Keratinocyte (primary cell): ENCODE results near the gene ADNP2.

Source experiments
- EZH2 ChIP-seq: IDR thresholded peaks from one replicate; pipeline ENCODE4 v1.6.1; 2012; ENCODE audit warnings: inconsistent platforms, mild to moderate bottlenecking, low read length, moderate library complexity
- TF ChIP-seq, protein P1 (sequence below), 3 experiments: IDR thresholded peaks in 1 of 3; conservative IDR thresholded peaks in 1 of 3; optimal IDR thresholded peaks in 1 of 3; 2 replicates in 2 of 3; 3 replicates in 1 of 3; pipeline versions ENCODE3 to v1.5.1; 2011; ENCODE audit warnings: low read length in 3 of 3, mild to moderate bottlenecking in 3 of 3, moderate library complexity in 2 of 3, control low read depth in 1 of 3, inconsistent platforms in 1 of 3; ENCODE audit not compliant: insufficient read depth in 2 of 3; ENCODE audit errors: extremely low read depth in 1 of 3

DNA sequence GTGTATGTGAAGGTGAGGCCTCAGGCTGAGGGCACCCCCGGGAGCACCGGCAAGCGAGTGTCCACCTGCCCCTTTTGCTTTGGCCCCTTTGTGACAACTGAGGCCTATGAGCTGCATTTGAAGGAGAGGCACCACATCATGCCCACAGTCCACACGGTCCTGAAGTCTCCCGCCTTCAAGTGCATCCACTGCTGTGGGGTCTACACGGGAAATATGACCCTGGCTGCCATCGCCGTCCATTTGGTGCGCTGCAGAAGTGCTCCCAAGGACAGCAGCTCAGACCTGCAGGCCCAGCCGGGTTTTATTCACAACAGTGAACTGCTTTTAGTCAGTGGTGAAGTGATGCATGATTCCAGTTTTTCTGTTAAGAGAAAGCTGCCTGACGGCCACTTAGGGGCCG lies 28.9 kb downstream of the ADNP2 start:
- TF ChIP-seq, protein P1, sequence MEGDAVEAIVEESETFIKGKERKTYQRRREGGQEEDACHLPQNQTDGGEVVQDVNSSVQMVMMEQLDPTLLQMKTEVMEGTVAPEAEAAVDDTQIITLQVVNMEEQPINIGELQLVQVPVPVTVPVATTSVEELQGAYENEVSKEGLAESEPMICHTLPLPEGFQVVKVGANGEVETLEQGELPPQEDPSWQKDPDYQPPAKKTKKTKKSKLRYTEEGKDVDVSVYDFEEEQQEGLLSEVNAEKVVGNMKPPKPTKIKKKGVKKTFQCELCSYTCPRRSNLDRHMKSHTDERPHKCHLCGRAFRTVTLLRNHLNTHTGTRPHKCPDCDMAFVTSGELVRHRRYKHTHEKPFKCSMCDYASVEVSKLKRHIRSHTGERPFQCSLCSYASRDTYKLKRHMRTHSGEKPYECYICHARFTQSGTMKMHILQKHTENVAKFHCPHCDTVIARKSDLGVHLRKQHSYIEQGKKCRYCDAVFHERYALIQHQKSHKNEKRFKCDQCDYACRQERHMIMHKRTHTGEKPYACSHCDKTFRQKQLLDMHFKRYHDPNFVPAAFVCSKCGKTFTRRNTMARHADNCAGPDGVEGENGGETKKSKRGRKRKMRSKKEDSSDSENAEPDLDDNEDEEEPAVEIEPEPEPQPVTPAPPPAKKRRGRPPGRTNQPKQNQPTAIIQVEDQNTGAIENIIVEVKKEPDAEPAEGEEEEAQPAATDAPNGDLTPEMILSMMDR (optimal IDR thresholded peaks at IDR 0.05 in 1 of 3, IDR thresholded peaks at IDR 0.05 in 1 of 3, conservative IDR thresholded peaks at IDR 0.05 in 1 of 3; ENCODE audit: extremely low read depth in 1 of 3, insufficient read depth in 2 of 3, low read length in 3 of 3): no peak
- TF ChIP-seq EZH2: no peak
